Stomach (tissue), 9 donors: ENCODE results near the gene ZBTB32. TPM values are rescaled to one million over a fixed set of nuclear protein-coding genes. Genes with fewer than 3 reads are reported as not detected.

Experiments
- DNase-seq, 2 donors: peaks; one replicate each; pipeline versions ENCODE4 v3.0.0 to v3.0.0-alpha.2; 2013 to 2019
- H3K27ac ChIP-seq, 5 donors: fragments of 200-600 bp in 4 of 5; sonication (generic) in 4 of 5; one replicate each; pipeline ENCODE4 v1.5.1; 2013 to 2019; ENCODE audit warnings: mild to moderate bottlenecking in 1 of 5, moderate library complexity in 1 of 5
- H3K27me3 ChIP-seq, 3 donors: fragments of 200-600 bp; sonication (generic); one replicate each; pipeline ENCODE4 v1.5.1; 2017 to 2019; ENCODE audit warnings: mixed run types in 1 of 3
- H3K36me3 ChIP-seq, 4 donors: fragments of 200-600 bp; sonication (generic); 1 replicate in 3 of 4; 2 replicates in 1 of 4; pipeline ENCODE4 v1.5.1; 2016 to 2019
- H3K4me1 ChIP-seq, 4 donors: fragments of 200-600 bp; sonication (generic); one replicate each; pipeline ENCODE4 v1.5.1; 2016 to 2019
- H3K4me3 ChIP-seq, 4 donors: fragments of 200-600 bp; sonication (generic) in 3 of 4; one replicate each; pipeline ENCODE4 v1.5.1; 2016 to 2019; ENCODE audit warnings: mild to moderate bottlenecking in 1 of 4
- H3K9me3 ChIP-seq, 4 donors: fragments of 200-600 bp; sonication (generic); one replicate each; pipeline ENCODE4 v1.5.1; 2016 to 2019
- CTCF ChIP-seq, 7 experiments: fragments of 450-650 bp in 4 of 7; fragments of 200-600 bp in 3 of 7; sonication (generic) in 3 of 7; IDR thresholded peaks; one replicate each; pipeline ENCODE4 v1.5.1; 2016 to 2019; ENCODE audit warnings: antibody characterized with exemption in 7 of 7, control low read depth in 2 of 7, mild to moderate bottlenecking in 1 of 7
- EP300 ChIP-seq: sonication (generic); formaldehyde crosslinking; IDR thresholded peaks from one replicate; pipeline ENCODE4 v1.6.1; 2017; ENCODE audit warnings: antibody characterized with exemption
- POLR2A ChIP-seq, 4 donors: fragments of 450-650 bp; IDR thresholded peaks; one replicate each; pipeline ENCODE4 v1.6.1; 2016; ENCODE audit warnings: antibody characterized with exemption in 4 of 4, control low read depth in 2 of 4, mild to moderate bottlenecking in 1 of 4, moderate library complexity in 1 of 4
- POLR2AphosphoS5 ChIP-seq, 3 donors: sonication (generic); formaldehyde crosslinking; IDR thresholded peaks; one replicate each; pipeline ENCODE4 v1.6.1; 2016; ENCODE audit warnings: antibody characterized with exemption in 3 of 3
- WGBS, 5 donors: extraction: QIAGEN DNeasy Blood & Tissue Kit in 3 of 5; methylation state at CpG; one replicate each; pipeline versions ENCODE4 v1.1.5 to v1.1.7; 2013 to 2018; 5-methylcytosine and 5-hydroxymethylcytosine counted together
- intact Hi-C: fragments of 100-400 bp; cut with DNase I; formaldehyde crosslinking; loops from one replicate; pipeline ENCODE4 v1.15.1; 2023; ENCODE audit warnings: low total_unique reads
- polyA plus RNA-seq, 3 donors: library from polyadenylated mRNA; stranded (reverse); fragments of 200-250 nt; gene quantifications; one replicate each; pipeline ENCODE4 v1.2.3, GENCODE V29; 2013
- total RNA-seq, 5 donors: library from RNA; depleted of rRNA; stranded (reverse); fragments of >200 nt; gene quantifications; one replicate each; pipeline versions ENCODE4 v1.1.0 to v1.2.3, GENCODE V29; 2014 to 2016
- donor health status: healthy with polysubstance abuse.
- donor health status: Bipolar disorder and iron deficiency.
- donor health status: healthy.

ZBTB32 gene
- total and polyA plus RNA-seq, 8 donors: 0.43 to 8.2 (median 0.46) TPM; not detected in 5

- H3K36me3 ChIP-seq: peaks cover 66 to 94% (median 94%) of the 10 kb centered on the region in 4 donors
- H3K27ac ChIP-seq: no peak overlapping the region
- H3K27me3 ChIP-seq: no peaks in the 10 kb centered on the region
- peaks cover 3 to 10% (median 7%) of the 10 kb centered on the region in 4 donors for H3K4me1 ChIP-seq
- DNase-seq: no peak
- WGBS, 5 donors: 82 to 91% (median 87%) methylated on average over 5 of the region's 5 CpGs
- intact Hi-C loops: no loop called here
- TF ChIP-seq CTCF (IDR thresholded peaks at IDR 0.05) (no peak), POLR2AphosphoS5 (IDR thresholded peaks at IDR 0.05) (no peak), POLR2A (IDR thresholded peaks at IDR 0.05) (no peak), EP300 (no peak)
- H3K9me3 ChIP-seq: no peaks in the 10 kb centered on the region
- no peak overlapping the region for H3K4me3 ChIP-seq
Measured at GRCh38 chr19:35734889-35735288, 30.5 kb downstream of the ZBTB32 start.

- Histone ChIP-seq H3K36me3 (peaks cover 42 to 74% (median 71%) of the 10 kb centered on the region in 4 donors), H3K4me1 (peaks cover 14 to 27% (median 24%) of the 10 kb centered on the region in 4 donors), H3K9me3 (no peaks in the 10 kb centered on the region), H3K27me3 (no peaks in the 10 kb centered on the region), H3K27ac (no peak overlapping the region), H3K4me3 (no peak overlapping the region)
- whole genome bisulfite sequencing, 5 donors: 86 to 92% (median 88%) methylated on average over 21 to 22 of the region's 22 CpGs
- intact Hi-C loops: no loop called here
- DNase-seq: no peak
- TF ChIP-seq POLR2A (IDR thresholded peaks at IDR 0.05) (no peak), CTCF (IDR thresholded peaks at IDR 0.05) (peak in 1 of 7 experiments; percentile 18), EP300 (no peak), POLR2AphosphoS5 (IDR thresholded peaks at IDR 0.05) (no peak)
Measured at GRCh38 chr19:35736913-35737886, 32.8 kb downstream of the ZBTB32 start.

DNA sequence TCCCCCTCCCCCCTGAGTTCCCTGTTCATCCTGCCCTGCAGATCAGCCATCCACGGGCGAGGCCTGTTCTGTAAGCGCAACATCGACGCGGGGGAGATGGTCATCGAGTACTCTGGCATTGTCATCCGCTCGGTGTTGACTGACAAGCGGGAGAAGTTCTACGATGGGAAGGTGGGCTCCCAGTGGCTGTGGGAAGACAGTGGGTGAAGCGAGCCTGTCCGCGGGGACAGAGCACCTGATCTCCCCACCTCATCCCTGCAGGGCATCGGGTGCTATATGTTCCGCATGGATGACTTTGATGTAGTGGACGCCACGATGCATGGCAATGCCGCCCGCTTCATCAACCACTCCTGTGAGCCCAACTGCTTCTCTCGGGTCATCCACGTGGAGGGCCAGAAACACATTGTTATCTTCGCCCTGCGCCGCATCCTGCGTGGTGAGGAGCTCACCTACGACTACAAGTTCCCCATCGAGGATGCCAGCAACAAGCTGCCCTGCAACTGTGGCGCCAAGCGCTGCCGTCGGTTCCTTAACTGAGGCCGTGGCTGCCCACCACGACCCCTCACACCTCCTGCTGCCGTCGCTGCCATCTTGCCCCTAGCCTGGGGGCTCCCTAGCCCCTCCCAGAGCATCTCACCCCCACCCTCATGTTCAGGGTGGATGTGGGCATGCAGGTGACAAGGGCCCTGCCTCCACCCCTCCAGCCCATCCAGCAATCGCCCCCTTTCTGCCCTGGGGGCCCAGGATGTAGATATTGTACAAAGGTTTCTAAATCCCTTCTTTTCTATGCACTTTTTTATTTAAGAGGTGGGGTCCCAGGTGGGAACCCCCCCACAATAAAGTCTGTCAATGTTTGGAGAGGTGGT, 33.9 kb downstream of the ZBTB32 start:
- H3K27ac ChIP-seq: peak overlapping the region in 1 of 5 donors; percentile 56
- 88 to 93% (median 92%) methylated on average over 19 to 37 of the region's 37 CpGs for WGBS, 5 donors
- intact Hi-C loops: no loop called here
- no peak for DNase-seq
- H3K27me3 ChIP-seq: no peaks in the 10 kb centered on the region
- H3K36me3 ChIP-seq: peaks cover 35 to 70% (median 67%) of the 10 kb centered on the region in 4 donors
- no peak overlapping the region for H3K4me3 ChIP-seq
- no peaks in the 10 kb centered on the region for H3K9me3 ChIP-seq
- TF ChIP-seq POLR2AphosphoS5 (IDR thresholded peaks at IDR 0.05) (no peak), EP300 (no peak), CTCF (IDR thresholded peaks at IDR 0.05) (no peak), POLR2A (IDR thresholded peaks at IDR 0.05) (no peak)
- peaks cover 14 to 36% (median 24%) of the 10 kb centered on the region in 4 donors for H3K4me1 ChIP-seq

DNA sequence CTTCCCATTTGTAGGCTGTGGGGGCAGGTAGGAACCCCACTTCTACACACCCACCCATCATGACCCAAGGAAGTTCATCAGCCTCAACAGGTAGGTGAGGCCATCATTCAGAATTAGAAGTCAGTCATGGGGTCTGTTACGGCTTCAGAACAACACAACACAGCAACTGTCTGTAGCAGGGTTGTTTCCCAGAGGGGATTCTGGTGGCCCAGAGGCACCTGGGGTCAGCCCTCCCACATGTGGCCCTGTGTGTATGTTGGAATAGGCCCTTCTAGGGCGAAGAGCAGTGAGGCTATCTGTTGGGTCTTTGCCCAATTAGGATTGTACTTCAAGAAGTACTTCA, 34.5 kb downstream of the ZBTB32 start:
- no peaks in the 10 kb centered on the region for H3K27me3 ChIP-seq
- H3K9me3 ChIP-seq: no peaks in the 10 kb centered on the region
- no peak for DNase-seq
- 59 to 84% (median 75%) methylated on average over 2 of the region's 2 CpGs for WGBS, 5 donors
- H3K4me3 ChIP-seq: no peak overlapping the region
- H3K4me1 ChIP-seq: peaks cover 15 to 41% (median 25%) of the 10 kb centered on the region in 4 donors
- TF ChIP-seq POLR2A (IDR thresholded peaks at IDR 0.05): no peak
- TF ChIP-seq CTCF (IDR thresholded peaks at IDR 0.05): no peak
- no peak for TF ChIP-seq POLR2AphosphoS5 (IDR thresholded peaks at IDR 0.05)
- TF ChIP-seq EP300: no peak
- H3K27ac ChIP-seq: peak overlapping the region in 2 of 5 donors; percentile 56 to 93
- peaks cover 35 to 64% (median 62%) of the 10 kb centered on the region in 4 donors for H3K36me3 ChIP-seq
- intact Hi-C loops: no loop called here
